PC-3 (cell line): ENCODE results near the gene LMOD1.

ENCODE experiments used
- CTCF ChIP-seq: fragments of 300-600 bp; sonication (generic); conservative IDR thresholded peaks from 2 replicates; pipeline ENCODE4 v1.5.1; 2017; ENCODE audit warnings: antibody characterized with exemption, low read depth, mild to moderate bottlenecking, low read length
- EZH2 ChIP-seq: fragments of 300-600 bp; sonication (generic); IDR thresholded peaks from one replicate; pipeline ENCODE4 v1.6.1; 2017; ENCODE audit warnings: antibody characterized with exemption, mild to moderate bottlenecking, low read length; ENCODE audit not compliant: unreplicated experiment
- EZH2phosphoT487 ChIP-seq: fragments of 300-600 bp; sonication (generic); IDR thresholded peaks from 2 replicates; pipeline ENCODE4 v1.6.1; 2018; ENCODE audit warnings: mild to moderate bottlenecking, antibody characterized with exemption, low read length, borderline replicate concordance

- TF ChIP-seq EZH2 = no peak
- TF ChIP-seq CTCF = no peak
- TF ChIP-seq EZH2phosphoT487 = no peak
Observed at GRCh38 chr1:201989354-201990128, 43.2 kb upstream of the LMOD1 start.
